NCI-H1436 (cell line): ENCODE measurements around the gene PALLD.

Source experiments
- DNase-seq: peaks from one replicate; lab custom pipeline; 2025; lab: John Stamatoyannopoulos, UW

PALLD gene

DNA sequence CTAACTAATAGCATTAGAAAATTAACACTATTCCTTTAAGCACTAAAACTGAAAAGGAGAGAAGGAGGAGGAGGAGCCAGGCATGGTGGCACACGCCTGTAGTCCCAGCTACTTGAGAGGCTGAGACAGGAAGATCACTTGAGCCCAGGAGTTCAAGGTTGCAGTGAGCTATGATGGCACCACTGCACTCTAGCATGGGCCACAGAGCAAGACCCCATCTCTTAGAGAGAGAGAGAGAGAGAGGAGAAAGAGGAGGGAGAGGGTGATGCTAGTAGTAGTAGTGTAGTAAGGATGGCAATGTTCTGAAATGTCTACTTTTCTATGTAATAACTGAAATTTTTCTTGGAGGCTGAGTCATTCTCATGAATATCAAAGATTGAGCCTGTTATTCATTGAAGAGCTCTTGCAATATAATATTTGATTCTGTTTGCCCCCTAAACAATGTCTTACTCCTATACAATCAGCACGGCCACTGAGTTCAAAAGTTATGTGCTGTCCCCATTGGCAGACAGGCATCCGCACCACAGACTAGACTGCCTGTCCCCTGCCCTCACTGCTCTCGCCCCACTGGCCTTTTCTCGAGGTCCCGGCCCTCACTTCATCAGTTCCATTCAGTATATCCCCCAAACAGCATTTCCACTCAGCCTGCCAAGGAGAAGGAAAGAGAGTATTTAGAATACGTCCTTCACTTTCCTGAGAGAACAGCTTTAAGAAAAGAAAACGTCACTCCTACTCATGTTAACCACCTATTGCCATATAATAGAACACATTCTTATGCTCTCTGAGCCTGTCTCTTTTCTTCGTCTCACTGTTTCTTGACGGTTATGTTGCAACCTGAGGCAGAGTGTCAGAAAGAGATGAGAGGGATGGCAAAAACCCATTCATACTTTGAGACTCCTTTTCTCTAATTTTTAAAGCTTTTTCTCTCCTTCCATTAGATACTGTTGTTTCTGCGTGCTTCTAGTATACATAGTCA lies 238.1 kb downstream of the PALLD start:
- DNase-seq, result no peak

DNA sequence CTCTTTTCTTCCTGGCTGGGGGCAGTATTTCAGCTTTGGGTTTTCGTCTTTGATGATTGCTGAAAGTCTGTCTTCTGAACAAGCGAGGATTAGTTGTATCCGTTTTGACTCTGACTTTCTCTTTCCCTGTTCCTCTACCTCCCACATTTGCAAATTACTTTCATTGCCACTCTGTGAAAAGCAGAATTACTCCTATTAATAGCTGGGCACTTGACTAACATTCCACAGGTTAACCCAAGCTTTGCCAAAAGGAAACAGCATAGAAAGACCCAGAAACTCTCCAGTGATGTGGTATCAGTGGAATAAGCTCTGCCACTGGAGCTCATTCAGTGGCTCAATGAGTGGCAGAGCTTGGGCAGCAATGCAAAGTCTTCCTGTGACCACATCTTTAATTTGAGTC lies 238.9 kb downstream of the PALLD start:
- DNase-seq, result no peak

DNA sequence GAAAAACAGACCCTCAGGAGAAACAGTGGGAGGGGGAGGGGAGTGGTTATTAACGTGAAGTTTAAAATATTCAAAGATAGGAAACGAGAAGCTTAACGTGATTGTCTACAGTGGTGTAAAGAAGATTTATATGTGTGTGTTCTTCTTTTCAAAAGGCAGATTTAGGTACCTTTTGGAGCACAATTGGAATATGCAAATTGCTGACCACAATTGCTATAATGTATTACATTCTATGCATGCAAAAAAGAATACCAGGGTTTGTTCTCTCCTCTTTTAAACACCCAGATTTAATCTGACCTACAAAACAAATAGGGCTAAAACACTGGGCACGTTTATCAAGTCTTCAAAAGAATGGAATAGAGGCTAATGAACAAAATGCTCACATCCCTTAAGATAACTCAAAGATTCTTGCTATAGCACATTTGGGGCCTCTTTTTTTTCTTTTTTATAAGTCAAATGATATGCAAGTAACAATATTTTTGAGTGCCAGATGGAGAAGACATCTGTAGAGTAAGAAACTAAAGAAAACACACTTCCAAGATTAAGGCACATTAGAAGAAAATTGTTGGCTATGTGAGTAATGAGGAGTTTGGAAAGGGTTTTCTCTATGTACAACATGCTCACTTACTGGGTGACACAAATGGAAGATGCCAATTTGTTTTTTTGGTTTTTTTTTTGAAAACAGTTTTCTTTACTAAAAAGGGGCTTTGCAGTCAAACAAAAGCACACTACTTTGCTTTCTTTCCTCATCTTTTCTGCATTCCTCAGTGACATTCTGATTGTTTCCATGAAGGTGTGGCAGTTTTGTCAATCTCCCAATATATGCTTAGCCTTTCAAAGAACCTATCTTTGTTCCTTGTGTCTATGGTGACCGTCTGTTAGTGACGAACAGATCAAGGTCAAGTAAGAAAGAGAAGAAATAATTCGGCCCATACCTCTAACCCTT lies 240.3 kb downstream of the PALLD start:
- no peak for DNase-seq

DNA sequence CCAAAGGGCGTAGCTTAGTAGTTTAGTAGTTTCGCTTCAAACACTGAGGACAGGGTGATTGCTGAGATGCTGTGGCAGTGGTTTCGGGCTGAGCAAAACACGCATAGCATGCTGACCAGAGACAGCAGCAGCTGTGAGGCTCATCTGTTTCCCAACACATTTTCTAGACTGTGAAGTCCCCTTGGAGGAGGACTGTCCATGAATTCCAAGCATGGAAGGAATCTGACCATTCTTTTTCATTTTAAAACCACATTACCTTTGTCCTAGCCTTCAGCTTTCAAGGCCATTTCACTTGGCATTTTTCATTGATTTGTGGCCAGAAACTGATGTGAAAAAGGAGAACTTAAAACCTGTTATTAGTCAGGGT lies 240.9 kb downstream of the PALLD start:
- DNase-seq, result no peak

DNA sequence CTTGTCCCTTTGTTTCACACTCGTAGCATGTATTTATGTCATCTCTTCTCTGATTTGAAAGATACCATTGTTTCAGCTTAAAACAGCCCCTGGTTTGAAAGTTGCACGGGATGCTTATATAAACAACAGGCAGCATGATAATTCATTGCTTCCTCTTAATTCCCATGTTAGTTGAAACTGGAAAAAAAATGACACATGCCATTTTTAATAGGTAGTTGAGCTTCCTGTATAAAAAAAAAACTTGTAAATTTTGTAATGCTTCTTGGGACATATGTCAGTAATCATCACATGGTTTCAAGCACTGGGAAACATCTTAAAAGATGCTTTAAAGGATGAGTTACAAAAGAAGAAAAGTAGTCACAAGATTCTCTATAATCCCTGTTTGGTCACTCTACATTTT lies 243.0 kb downstream of the PALLD start:
- DNase-seq, result no peak

DNA sequence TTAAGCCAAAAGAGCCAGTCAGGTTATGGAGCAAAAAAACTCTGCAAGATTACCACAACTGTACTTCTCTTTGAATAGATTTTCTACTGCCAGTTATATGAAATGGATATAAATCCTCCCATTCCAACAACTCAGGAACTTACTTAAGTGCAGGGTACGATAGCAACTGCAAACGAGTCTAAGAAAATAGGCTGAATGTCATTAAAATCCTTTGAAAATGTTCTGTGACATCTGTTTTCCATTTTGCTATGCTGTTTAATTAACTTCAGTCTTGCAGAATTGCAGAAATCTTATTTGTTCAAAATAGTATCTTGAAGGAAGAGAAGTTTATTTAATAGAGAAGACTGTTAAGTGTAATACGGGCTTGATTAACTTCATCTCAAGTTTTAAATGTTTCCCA lies 243.8 kb downstream of the PALLD start:
- no peak for DNase-seq

DNA sequence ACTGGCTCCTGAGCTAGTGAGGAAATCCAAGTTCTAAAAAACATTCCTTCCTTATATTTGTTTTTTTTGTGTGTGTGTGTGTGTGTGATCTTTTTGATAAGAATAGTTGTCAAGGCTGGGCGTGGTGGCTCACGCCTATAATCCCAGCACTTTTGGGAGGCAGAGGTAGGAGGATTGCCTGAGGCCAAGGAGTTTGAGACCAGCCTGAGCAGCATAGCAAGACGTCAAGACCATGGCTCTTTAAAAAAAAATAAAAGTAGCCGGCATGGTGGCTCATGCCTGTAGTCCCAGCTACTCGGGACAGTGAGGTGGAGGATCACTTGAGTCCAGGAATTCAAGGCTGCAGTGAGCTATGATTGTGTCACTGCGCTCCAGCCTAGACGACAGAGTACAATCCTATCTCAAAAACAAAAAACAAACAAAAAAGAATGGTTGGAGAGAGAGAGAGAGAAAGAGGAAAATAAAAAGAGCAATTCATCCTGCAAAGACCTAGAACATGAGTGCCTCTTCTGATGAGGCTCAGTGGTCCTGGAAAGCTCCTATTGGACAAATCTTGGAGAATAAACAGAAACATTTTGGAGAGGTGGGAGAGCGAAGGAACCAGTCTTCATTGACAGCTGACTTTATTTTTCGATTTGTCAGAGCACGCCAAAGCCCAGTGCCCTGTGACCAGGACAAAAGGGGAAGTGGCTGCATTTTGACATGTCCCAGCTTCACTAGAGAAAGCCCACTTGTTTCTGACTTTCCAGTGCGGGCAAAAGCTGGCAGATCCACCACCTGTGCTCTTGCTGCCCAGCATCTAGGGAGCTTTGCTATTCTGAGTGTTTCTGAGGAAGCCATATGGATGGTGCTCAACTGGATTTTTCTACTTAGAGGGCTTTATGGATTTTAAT lies 244.7 kb downstream of the PALLD start:
- DNase-seq, result no peak

DNA sequence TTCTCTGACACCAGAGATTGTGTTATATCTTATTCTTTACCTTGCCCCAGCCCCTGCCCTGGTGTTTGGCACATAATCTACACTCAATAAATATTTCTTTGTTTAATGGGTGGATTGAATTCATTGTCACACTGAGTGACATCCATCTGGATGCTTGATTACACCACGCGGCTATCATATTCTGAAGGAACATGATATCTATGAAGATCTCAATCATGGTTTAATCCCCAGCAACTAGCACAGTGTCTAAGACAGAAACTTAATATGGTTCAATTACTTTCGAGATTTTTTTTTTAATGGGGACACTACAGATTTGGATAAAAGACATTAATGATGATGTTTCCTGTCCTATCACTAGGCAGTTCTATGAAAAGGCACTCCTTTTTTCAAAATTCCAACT lies 246.3 kb downstream of the PALLD start:
- no peak for DNase-seq

DNA sequence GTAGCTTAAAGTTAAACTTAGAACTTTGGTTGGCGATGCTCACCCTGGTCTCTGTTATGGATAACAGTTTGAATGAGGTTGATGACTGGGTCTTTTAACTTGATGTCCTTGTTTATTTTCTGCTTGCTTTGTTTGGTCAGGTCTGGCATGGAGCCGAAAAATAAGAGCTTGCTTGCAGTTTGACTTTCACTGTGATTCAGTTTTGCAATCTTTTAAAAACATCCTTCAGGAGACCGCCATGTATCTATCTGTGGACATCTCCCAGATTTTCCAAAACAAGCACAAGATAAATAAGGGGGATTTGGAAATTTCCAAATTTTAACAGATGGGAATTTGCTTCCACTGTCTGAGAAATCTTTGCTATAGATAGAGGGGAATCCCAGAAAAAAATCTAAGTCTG lies 246.7 kb downstream of the PALLD start:
- no peak for DNase-seq

DNA sequence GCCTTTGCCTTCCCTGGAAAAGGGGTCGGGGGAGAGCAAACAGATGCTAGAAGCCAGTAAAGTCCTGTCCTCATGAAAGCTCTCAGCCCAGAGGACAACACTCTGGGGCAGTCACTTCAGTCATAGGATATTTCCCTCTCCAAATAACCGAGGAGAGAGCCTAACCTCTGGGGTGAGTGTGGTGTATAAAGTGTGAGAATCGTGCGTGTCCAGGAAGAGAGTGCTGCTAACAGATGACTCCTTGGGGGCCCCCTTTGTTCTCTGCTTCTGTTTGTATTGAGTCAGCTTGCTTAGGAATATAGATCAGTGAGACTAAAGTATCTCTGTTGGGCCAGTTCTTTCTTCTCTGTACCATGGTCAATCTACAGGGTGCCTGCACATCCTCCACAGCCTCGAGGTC lies 247.2 kb downstream of the PALLD start:
- DNase-seq, result no peak

DNA sequence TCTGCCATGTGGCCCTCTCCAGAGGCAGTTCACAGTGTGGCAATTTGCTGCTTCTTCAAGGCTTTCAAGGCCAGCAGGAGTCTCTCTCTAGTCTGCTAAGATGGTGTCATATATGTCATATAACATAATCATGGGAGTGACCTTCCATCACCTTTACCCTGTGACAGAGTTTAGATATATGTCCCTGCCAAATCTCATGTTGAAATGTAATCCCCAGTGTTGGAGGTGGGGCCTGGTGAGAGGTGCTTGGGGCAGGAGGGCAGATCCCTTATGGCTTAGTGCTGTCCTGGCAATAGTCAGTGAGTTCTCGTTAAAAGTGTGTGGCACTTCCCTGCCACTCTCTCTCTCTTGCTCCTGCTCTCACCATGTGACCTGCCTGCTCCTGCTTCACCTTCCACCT lies 252.0 kb downstream of the PALLD start:
- no peak for DNase-seq

DNA sequence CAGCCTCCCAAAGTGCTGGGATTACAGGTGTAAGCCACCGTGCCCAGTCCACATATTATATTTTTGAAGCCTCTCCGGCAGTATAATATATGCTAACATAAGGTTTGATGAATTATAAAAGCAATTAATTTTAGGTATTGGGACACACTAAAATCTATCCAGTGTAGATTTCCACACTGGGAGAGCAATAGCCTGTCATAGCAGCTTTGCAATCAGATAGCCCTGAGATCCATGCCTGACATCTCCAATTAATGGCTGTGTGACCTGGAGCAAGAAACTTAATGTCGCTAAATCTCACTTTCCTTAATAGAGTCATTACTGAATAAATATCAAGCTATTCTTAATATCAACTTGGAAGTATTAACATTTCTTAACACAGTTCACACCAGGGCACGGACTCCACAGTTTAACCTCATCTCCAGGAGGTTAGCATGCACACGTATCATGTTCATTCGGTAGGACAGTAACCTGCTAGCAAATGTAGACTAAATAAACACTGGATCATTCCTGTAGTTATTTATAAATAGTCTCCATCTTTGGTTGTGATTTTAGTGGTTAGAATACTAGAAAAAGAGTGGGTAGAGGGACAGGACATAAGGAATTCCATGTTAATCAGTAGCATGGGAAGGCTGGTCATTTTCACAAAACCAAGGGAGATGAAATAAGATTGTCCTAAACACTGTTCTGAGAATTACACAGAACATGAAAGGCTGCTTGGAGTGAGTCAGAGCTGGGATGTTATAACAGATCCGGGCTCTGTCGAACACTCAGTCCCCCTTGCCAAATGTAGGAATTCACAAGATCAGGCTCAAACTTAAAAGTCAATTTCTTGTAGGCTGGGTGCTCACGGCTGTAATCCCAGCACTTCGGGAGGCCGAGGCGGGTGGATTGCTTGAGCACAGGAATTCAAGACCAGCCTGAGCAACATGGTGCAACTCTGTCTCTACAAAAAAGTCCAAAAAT lies 254.7 kb downstream of the PALLD start:
- DNase-seq, result no peak

DNA sequence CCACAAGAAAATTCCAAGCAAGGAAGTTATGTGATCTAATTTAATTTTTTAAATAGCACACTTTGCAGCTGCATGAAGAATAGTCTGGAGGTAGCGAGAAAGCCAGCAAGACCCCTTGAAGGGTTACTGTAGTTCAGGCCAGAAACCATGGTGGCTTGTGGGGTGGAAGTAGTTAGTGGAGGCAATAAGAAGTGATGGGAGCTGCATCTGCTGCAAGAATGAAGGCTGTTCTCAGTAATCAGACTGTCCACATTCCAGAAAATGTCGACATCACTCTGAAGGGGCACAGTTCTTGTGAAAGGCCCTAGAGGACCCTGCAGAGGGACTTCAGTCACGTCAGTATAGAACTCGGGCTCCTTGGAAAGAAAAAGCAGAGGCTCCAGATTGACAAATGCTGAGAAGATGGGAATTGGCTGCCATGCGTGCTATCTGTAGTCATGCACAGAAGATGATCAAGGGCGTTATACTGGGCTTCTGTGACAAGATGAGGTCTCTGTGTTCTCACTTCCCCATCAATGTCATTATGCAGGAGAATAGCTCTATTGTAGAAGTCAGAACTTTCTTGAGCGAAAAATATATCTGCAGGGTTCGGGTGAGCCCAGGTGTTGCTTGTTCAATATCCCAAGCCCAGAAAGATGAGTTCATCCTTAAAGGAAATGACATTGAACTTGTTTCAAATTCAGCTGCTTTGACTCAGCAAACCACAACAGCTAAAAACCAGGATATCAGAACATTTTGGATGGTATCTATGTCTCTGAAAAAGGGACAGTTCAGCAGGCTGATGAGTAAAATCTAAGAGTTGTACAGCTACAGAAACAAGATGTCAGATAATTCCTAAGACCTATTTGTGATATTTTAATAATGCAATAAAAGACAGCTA lies 259.0 kb downstream of the PALLD start:
- no peak for DNase-seq

DNA sequence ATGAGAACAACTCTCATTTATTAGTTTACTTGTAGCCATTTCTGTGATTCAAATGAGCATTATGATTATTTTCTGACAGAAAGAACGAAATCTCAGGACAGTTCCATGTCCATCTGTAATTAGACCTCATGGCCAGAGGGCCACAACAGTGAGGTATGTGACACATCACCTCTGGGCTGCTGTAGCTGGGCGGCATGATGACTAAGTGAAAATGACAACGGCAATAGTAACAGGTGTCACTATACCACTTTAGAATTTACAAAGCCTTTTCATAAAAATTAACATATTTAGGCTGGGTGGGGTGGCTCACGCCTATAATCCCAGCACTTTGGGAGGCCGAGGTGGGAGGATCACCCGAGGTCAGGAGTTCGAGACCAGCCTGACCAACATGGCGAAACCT lies 260.6 kb downstream of the PALLD start:
- no peak for DNase-seq

DNA sequence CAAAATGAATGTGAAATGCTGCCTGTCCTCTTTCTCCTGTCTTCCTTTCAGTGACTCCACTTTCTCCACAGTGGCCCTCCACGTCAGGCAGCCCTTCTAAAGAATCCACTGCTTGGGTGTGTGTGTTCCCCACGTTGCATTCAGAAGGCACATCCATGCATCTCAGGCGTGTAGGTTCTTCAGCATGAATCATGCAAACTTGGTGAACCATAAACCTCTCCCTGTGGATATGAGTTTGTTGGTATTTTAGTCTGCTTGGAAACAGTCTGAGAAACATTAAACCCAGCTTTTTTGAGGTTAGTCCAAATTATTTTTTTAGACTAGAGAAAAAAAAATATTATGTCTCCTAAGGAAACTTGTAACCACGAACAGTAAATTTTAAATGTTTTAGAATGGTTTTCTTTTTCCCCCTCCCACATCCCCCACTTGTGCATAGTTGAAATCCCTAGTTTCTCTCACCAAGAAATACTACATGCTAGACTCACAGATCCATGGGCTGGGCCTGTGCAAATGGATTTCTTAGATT lies 261.6 kb downstream of the PALLD start:
- DNase-seq, result no peak

DNA sequence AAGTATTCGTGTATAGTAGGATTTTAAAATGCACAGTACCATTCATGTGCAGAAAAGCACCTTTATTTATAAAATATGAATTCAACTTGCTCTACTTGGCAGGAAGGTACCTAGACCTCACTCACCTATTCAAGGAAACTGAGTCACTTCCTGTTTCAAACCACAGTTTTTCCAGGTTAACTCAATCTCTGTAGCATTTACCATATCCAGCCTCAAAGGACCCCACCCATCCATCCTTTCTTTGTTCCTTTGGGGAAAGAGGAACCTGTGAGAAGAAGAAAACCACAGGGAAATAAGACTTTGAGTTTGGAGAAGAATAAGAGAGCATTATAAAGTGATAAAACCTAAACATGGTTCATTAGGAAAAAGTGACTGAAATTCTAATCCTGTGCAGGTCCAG lies 262.5 kb downstream of the PALLD start:
- no peak for DNase-seq

DNA sequence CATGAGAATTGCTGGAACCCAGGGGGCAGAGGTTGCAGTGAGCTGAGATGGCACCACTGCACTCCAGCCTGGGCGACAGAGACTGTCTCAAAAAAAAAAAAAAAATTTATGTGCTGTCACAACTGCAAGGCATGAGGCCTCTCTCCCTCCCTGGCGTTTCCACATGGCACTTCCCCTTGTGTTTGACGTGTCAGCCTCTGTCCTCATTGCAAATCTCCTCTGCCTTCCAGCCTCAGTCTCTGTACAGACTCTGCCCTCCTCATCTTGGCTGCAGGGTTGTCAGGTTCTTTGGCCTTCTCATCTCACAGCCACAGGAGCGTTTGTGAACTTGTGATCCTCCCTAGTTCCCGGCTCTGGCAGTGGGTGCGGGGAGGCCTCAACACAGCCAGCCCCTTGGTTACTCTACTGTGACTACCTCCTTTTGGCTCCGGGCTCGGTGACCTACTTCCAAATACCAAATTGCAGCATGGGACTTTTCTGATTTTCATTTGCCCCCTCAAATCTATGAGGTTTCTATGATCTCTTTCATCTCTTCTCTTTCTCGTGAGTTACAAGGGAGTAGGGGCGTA lies 263.2 kb downstream of the PALLD start:
- DNase-seq, result no peak

DNA sequence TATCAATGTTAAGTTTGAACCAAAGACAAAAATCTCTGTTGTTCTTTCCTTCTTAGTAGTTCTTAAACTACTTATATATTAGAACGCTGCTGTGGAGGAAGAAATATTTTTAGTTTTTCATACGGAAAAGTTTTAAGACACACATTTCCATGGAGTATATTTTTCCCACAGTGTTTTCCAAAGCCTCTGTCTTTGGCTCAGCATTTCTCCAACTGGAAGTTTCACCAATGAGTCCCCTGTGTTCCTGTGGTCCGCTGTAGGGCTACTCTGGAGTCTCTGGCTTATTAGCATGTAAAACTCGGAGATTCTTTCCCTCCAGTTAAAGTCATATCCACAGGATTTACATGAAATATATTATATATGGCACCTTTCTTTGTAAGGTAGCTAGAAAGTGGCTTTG lies 264.2 kb downstream of the PALLD start:
- no peak for DNase-seq

DNA sequence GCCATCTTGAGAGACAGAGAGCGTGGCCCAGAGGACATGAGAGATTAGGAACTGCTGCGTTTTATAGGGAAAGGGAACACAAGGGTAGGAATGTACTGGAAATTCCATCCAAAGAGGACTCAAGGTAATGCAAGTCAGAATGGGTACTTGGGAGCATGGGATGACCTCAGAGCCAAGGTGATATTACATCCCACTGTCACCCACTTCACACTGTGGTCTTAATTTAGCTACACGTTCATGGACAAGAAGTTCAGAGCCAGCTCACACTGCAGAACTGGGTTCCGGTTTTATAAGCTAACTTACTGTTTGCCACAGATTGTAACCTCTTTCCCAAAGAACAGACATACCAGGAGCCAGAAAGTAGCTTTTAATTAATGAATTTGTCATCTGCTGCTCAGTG lies 268.5 kb downstream of the PALLD start:
- DNase-seq, result no peak
